ENCODE data around the gene FASN.
A peak's percentile ranks its signal among the peaks of the same experiment; 100 is the strongest.

FASN gene

DNA sequence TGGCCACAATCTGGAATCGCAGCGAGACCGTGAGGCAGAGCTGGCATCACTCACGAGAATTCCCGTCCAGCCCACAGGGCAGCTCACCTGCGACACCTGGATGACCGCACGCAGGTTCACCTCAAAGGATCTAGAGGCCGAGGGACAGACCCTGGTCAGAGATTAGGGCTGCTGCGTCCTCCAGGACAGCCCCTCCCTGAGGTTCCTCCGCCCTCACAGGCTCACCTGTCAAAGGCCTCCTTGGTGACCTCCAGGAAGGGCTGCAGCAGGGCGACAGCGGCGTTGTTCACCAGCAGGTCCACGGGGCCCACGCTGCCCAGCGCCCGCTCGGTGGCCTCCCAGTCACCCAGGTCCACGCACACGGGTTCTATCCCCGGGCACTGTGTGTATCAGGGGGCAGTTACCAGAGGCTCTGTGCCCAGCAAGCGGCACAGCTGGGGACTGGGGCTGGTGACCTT, 61.4 kb downstream of the FASN start:
- Histone ChIP-seq H3K4me2 (ENCODE audit: low read length) (peak overlapping the region; percentile 99), H3K9me3 (replicated peaks; ENCODE audit: low read length) (no peaks in the 10 kb centered on the region), H3K4me1 (ENCODE audit: control insufficient read depth, insufficient read depth, low read length) (peaks cover 19% of the 10 kb centered on the region), H3K9ac (ENCODE audit: low read depth, low read length) (peak overlapping the region; percentile 87), H3K4me3 (ENCODE audit: low read length) (peak overlapping the region; percentile 87), H3K27me3 (ENCODE audit: control insufficient read depth, insufficient read depth, low read length) (no peaks in the 10 kb centered on the region), H3K36me3 (ENCODE audit: insufficient read depth, low read length) (no peaks in the 10 kb centered on the region)

DNA sequence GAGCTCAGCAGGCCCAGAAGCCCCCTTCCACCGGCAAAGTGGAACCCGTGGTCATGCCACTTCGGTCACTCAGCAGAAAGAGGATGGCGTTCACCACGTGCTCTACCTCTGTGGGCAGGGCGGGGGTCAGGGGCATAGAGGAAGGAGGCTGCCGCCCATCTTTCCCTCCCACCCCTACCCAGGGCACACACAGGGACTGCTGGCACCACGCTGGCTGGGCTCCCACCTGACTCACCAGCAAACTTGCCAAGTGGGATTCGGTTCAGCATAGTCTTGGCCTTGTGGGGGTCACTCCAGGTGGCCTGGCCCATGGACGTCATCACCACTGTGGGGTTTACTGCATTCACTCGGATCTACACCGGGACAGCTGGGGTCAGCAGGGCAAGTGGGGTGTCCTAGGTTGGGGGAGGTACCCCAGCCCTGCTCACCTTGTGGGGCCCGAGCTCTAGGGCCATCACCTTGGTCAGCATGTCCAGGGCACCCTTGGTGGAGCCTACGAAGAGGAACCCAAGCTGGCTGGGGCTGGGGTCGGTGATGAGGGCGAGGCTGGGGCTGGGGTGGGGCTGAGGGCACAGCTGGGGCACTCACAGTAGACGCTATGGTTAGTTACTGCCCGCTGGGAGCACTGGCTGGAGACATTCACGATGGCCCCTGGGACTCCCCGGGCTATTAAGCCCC, 61.9 kb downstream of the FASN start:
- Histone ChIP-seq H3K36me3 (ENCODE audit: insufficient read depth, low read length) (no peaks in the 10 kb centered on the region), H3K27me3 (ENCODE audit: control insufficient read depth, insufficient read depth, low read length) (no peaks in the 10 kb centered on the region), H3K9me3 (replicated peaks; ENCODE audit: low read length) (no peaks in the 10 kb centered on the region), H3K4me1 (ENCODE audit: control insufficient read depth, insufficient read depth, low read length) (peaks cover 21% of the 10 kb centered on the region), H3K4me3 (ENCODE audit: low read length) (peak overlapping the region; percentile 87), H3K4me2 (ENCODE audit: low read length) (peak overlapping the region; percentile 99), H3K9ac (ENCODE audit: low read depth, low read length) (peak overlapping the region; percentile 87)

DNA sequence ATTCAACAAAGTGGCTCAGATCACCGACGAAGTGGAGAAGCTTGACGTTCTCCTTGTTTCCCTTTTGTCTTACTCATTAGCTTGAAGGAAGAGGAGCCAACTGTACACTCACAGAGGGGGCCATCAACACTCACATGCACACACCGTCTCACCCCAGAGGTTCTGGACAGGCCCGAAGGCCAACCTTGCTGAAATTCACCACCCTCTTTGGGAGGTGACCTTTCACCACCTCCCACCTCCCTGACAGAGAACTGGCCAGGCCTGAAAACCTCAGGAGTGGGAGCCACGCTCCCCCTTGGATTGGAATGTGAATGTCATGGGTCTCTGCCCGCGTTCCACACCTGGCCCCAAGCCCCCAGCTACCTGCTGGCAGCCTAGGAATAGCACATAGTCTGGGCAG, 62.5 kb downstream of the FASN start:
- H3K9me3 ChIP-seq (replicated peaks; ENCODE audit: low read length), result no peaks in the 10 kb centered on the region
- H3K27me3 ChIP-seq (ENCODE audit: control insufficient read depth, insufficient read depth, low read length), result no peaks in the 10 kb centered on the region
- peaks cover 25% of the 10 kb centered on the region for H3K4me1 ChIP-seq (ENCODE audit: control insufficient read depth, insufficient read depth, low read length)
- no peak overlapping the region for H3K9ac ChIP-seq (ENCODE audit: low read depth, low read length)
- H3K36me3 ChIP-seq (ENCODE audit: insufficient read depth, low read length), result no peaks in the 10 kb centered on the region
- H3K4me2 ChIP-seq (ENCODE audit: low read length), result peak overlapping the region; percentile 99
- no peak overlapping the region for H3K4me3 ChIP-seq (ENCODE audit: low read length)

DNA sequence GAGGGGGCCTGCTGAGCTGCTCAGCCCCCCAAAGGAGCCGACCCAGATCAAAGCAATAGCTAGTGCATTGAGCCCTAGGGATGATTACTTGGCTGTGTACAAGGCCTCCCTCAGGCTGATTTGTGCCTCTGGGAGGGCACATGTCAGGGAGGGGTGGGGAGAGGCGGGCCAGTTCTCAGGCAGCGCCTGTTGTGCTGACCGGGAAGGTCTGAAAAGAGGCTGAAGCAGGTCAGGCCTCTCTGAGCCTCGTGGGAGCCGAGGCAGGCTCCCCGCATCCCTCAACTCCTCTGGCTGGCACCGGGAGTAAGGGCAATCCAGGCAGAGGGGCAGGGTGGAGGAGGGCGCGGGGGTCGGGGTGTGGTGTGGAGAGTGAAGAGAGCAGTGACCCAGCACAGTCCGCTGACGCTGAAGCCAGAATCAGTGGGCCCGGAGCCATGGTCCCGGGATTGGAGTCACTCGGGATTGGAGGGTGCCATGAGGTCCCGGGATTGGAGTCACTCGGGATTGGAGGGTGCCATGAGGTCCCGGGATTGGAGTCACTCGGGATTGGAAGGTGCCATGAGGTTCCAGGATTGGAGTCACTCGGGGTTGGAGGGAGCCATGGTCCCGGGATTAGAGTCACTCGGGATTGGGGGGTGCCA, 63.5 kb downstream of the FASN start:
- Histone ChIP-seq H3K27me3 (ENCODE audit: control insufficient read depth, insufficient read depth, low read length) (no peaks in the 10 kb centered on the region), H3K4me1 (ENCODE audit: control insufficient read depth, insufficient read depth, low read length) (peaks cover 29% of the 10 kb centered on the region), H3K9ac (ENCODE audit: low read depth, low read length) (no peak overlapping the region), H3K36me3 (ENCODE audit: insufficient read depth, low read length) (no peaks in the 10 kb centered on the region), H3K9me3 (replicated peaks; ENCODE audit: low read length) (no peaks in the 10 kb centered on the region), H3K4me2 (ENCODE audit: low read length) (no peak overlapping the region), H3K4me3 (ENCODE audit: low read length) (no peak overlapping the region)

DNA sequence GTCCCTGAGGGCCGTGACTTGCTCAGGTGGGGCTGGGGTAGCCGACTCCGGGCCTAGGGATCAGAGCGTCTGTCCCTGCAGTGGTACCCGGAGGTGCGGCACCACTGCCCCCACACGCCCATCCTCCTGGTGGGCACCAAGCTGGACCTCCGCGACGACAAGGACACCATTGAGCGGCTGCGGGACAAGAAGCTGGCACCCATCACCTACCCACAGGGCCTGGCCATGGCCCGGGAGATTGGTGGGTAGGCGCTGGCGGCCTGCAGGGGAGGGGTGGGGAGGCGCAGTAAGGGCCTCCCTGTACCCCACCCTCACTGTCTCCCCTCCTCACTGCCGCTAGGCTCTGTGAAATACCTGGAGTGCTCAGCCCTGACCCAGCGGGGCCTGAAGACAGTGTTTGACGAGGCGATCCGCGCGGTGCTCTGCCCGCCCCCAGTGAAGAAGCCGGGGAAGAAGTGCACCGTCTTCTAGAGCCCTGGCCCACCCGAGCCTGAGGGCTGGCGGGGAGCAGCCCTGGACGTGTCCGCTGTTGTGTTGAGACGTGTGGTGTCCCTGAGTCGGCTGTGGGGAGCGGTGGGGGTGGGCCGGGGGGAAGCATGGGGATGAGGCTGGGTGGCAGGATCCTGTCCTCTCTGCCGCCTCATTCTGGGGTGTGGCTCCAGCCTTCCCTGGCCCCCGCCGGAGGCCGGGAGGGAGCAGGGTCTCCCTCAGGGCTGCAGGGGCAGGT, 64.5 kb downstream of the FASN start:
- Histone ChIP-seq H3K36me3 (ENCODE audit: insufficient read depth, low read length) (no peaks in the 10 kb centered on the region), H3K4me1 (ENCODE audit: control insufficient read depth, insufficient read depth, low read length) (peaks cover 29% of the 10 kb centered on the region), H3K9ac (ENCODE audit: low read depth, low read length) (no peak overlapping the region), H3K4me2 (ENCODE audit: low read length) (no peak overlapping the region), H3K9me3 (replicated peaks; ENCODE audit: low read length) (no peaks in the 10 kb centered on the region), H3K4me3 (ENCODE audit: low read length) (no peak overlapping the region), H3K27me3 (ENCODE audit: control insufficient read depth, insufficient read depth, low read length) (no peaks in the 10 kb centered on the region)

DNA sequence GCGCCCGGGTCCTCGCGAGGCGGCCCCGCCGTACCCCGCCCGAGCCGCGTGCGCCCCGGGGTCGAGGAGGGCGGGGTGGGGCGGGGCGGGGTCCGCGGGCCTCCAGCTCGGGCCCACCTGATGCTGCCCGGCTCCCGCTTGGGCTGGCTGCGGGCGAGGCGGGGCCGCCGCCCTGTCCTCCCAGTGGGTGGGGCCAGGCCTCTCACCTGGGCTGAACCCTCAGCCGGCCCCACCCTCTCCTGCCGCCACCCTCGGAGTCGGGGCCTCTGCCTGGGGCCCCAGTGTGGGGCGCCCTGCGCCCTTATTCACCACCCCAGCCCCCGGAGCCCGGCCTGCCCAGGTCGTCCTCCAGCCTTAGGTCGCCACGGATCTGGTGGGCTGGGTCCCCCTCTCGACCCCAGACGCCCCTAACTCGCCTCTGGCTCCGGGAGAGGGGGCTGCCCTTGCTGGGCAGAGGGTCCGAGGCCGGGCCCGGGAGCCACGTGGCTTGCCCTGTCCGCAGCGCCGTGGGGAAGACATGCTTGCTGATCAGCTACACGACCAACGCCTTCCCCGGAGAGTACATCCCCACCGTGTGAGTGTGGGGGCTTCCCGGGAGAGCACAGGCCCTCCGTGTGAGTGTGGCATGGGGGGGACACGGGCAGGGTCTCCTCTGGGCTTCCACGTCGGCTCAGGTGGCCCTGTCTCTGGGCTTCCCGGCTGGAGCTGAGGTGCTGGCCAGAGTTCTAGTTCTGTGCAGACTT, 66.0 kb downstream of the FASN start:
- Histone ChIP-seq H3K36me3 (ENCODE audit: insufficient read depth, low read length) (no peaks in the 10 kb centered on the region), H3K4me1 (ENCODE audit: control insufficient read depth, insufficient read depth, low read length) (peaks cover 24% of the 10 kb centered on the region), H3K9me3 (replicated peaks; ENCODE audit: low read length) (no peaks in the 10 kb centered on the region), H3K9ac (ENCODE audit: low read depth, low read length) (no peak overlapping the region), H3K4me2 (ENCODE audit: low read length) (peak overlapping the region; percentile 74), H3K4me3 (ENCODE audit: low read length) (peak overlapping the region; percentile 58), H3K27me3 (ENCODE audit: control insufficient read depth, insufficient read depth, low read length) (no peaks in the 10 kb centered on the region)

DNA sequence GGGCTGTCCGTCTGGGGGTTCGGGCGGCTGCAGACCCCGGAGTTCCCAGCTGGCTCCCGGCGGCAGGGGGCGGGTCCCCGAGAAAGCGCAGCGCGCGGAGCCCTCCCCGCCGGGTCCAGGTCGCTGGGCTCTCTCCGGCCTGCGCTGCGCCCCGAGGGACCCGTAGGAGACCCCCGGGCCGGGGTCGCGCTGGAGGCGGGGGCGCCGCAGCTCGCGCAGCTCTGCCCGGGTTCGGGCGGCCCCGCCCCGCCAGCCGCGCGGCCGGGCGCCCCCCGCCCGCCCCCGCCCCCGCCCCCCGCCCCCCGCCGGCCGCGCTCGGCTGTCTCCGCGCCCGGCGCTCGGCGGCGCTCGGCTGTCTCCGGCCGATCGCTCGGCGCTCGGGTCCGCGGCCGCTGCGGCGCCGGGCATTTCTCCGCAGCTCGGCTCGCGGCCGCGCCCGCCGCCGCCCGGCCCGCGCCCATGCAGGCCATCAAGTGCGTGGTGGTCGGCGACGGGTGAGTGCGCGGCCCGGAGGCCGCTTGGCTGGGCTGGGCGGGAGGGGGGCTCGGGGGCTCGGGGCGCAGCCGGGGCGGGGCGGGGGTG, 66.6 kb downstream of the FASN start, which contains the start of gene RAC3:
Gene RAC3 (plus strand): TSS at position 376 of the 582 bp plus-strand sequence. CDS start 84 bp downstream, at position 460.
- Histone ChIP-seq H3K4me1 (ENCODE audit: control insufficient read depth, insufficient read depth, low read length) (peaks cover 18% of the 10 kb centered on the region), H3K9me3 (replicated peaks; ENCODE audit: low read length) (no peaks in the 10 kb centered on the region), H3K27me3 (ENCODE audit: control insufficient read depth, insufficient read depth, low read length) (no peaks in the 10 kb centered on the region), H3K4me2 (ENCODE audit: low read length) (peak within 1 kb of the TSS; percentile 87), H3K4me3 (ENCODE audit: low read length) (peak within 1 kb of the TSS; percentile 66), H3K9ac (ENCODE audit: low read depth, low read length) (peak within 1 kb of the TSS; percentile 30), H3K36me3 (ENCODE audit: insufficient read depth, low read length) (no peaks in the 10 kb centered on the region)

DNA sequence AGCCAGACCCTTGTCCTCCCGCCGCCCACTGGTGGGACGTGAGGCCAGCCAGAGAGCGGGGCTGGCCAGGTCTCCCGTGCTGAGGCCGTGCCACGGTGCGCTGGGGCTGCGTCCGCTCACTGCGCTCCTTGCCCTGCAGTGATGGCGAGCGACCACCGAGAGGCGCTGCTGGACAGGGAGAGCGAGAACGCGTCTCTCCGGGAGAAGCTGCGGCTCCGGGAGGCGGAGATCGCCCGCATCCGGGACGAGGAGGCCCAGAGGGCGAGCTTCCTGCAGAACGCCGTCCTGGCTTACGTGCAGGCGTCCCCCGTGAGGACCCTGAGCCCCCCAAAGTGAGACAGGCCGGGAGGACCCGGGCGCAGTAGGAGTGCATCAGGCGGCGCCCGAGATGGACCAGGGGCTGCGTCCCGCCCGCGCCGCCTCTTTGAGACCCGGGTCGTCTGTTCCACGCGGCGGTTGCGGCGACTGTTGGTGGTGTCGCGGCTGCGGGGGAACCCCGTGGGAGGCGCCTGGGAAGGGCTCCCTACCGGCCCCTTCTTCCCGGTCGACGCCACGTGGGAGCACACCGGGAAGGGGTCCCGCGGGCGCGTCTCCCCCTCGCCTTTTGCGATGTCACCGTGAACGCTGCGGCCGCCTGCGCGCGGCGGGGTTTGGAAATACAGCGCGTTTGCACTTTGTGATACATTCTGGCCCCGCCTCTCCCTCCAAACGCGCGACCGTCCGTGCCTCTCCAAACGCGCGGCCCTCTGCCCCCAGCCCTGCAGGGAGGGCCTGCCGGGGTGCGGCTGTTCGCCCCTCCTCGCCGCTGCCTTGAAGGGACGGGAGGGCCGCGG, 67.3 kb downstream of the FASN start:
- peaks cover 14% of the 10 kb centered on the region for H3K4me1 ChIP-seq (ENCODE audit: control insufficient read depth, insufficient read depth, low read length)
- peak overlapping the region; percentile 30 for H3K9ac ChIP-seq (ENCODE audit: low read depth, low read length)
- H3K36me3 ChIP-seq (ENCODE audit: insufficient read depth, low read length), result no peaks in the 10 kb centered on the region
- no peaks in the 10 kb centered on the region for H3K9me3 ChIP-seq (replicated peaks; ENCODE audit: low read length)
- peak overlapping the region; percentile 66 for H3K4me3 ChIP-seq (ENCODE audit: low read length)
- no peaks in the 10 kb centered on the region for H3K27me3 ChIP-seq (ENCODE audit: control insufficient read depth, insufficient read depth, low read length)
- H3K4me2 ChIP-seq (ENCODE audit: low read length), result peak overlapping the region; percentile 87

DNA sequence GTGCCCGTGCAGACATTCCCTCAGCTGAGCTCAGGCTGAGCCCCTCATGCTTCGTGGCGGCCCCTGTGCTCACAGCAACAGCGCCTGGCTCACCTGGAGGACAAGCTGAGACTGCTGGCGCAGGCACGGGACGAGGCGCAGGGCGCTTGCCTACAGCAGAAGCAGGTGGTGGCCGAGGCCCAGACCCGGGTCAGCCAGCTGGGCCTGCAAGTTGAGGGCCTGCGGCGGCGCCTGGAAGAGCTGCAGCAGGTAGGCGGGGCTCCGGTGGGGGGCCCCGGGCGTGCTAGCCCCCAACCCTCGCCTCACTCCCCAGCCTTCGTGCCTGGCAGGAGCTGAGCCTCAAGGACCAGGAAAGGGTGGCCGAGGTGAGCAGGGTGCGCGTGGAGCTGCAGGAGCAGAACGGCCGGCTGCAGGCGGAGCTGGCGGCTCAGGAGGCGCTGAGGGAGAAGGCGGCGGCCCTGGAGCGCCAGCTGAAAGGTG, 68.0 kb downstream of the FASN start:
- H3K9ac ChIP-seq (ENCODE audit: low read depth, low read length), result no peak overlapping the region
- peaks cover 14% of the 10 kb centered on the region for H3K4me1 ChIP-seq (ENCODE audit: control insufficient read depth, insufficient read depth, low read length)
- H3K4me2 ChIP-seq (ENCODE audit: low read length), result peak overlapping the region; percentile 87
- H3K27me3 ChIP-seq (ENCODE audit: control insufficient read depth, insufficient read depth, low read length), result no peaks in the 10 kb centered on the region
- H3K36me3 ChIP-seq (ENCODE audit: insufficient read depth, low read length), result no peaks in the 10 kb centered on the region
- H3K4me3 ChIP-seq (ENCODE audit: low read length), result no peak overlapping the region
- H3K9me3 ChIP-seq (replicated peaks; ENCODE audit: low read length), result no peaks in the 10 kb centered on the region

DNA sequence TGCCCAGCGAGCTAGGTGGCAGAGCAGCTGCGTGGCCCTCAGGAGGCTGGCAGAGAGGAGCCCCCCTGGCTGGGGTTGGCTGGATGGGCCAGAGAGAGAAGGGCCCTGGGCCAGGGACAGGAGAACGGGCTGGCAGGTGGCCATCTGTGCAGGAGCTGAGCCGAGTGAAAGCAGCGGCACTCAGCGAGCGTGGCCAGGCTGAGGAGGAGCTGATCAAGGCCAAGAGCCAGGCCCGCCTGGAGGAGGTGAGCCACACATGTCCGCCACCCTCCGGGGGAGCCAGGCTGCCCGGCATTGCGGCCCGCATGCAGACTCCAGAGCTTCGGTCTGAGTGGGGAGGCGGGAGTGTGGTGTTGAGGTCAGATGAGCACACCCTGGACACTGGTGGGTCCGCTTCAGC, 68.6 kb downstream of the FASN start:
- Histone ChIP-seq H3K4me2 (ENCODE audit: low read length) (no peak overlapping the region), H3K4me3 (ENCODE audit: low read length) (no peak overlapping the region), H3K9ac (ENCODE audit: low read depth, low read length) (no peak overlapping the region), H3K9me3 (replicated peaks; ENCODE audit: low read length) (no peaks in the 10 kb centered on the region), H3K27me3 (ENCODE audit: control insufficient read depth, insufficient read depth, low read length) (no peaks in the 10 kb centered on the region), H3K4me1 (ENCODE audit: control insufficient read depth, insufficient read depth, low read length) (peaks cover 14% of the 10 kb centered on the region), H3K36me3 (ENCODE audit: insufficient read depth, low read length) (no peaks in the 10 kb centered on the region)

Measured in skeletal muscle satellite cell (primary cell).